GM12873 (cell line): ENCODE results near the gene ABCG8.

Experiments used
- CTCF ChIP-seq: IDR thresholded peaks from 2 replicates; pipeline ENCODE4 v1.5.1; 2012; ENCODE audit warnings: low read depth, mild to moderate bottlenecking, moderate library complexity, low read length, control low read depth; ENCODE audit not compliant: insufficient read depth; ENCODE audit errors: missing control alignments

Gene ABCG8

DNA sequence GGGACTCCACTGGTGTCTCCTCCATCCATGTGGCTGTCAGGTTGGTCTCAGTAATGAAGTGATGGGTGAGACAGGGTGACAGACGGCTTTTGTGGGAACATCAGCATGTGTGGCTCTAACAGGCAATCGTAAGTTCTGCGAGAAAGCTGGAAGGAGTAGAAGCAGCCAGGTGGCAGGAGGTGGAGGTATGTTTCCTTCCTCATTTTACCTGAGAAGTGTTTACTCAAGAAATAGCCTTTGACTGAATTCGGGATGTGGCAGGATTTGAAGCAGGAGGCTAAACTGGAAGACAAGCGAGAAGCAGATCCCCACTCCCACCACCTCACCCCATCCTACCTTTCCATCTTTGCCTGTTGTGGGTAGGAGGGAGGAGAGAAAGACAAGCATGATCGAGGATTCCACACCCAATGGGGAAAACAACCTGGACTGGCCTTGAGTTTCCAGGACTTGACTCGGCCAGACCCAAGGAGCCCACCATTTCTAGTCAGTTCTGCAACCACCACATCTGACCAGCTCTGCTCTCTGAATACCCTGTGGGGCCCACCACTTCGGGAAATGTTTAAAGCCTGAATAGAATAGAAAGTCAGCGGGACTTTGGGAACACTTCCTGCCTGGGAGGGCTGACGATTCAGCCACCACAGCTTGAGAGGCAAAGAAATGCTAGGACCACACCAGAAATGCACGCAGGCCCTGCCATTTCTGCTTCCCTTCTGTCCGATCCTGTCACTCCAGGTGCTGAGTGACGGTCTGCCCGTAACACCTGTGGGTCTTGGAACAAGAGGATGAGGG, 1.2 kb downstream of the ABCG8 start:
- TF ChIP-seq CTCF: no peak

- TF ChIP-seq CTCF: no peak
Measured at GRCh38 chr2:43840965-43841364, 2.2 kb downstream of the ABCG8 start.

GRCh38 chr2:43841949-43842865, 3.4 kb downstream of the ABCG8 start:
- TF ChIP-seq CTCF: no peak

DNA sequence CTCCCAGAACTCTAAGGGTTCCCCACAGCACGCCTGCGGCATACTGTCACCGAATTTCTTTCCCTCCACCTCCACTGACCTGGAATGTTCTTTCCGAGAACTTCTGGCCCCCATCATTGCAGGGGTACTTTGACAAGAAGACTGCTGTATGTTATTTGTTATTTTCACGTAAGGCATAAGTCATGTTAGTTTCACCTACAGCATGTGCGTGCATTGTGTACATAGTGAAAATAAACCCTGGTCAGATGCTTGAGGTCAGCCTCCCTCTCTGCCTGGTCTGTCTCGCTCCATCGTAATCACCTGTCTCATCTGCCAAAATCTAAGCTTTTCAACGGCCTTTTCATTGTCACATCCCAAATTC, 4.1 kb downstream of the ABCG8 start:
- TF ChIP-seq CTCF: no peak

GRCh38 chr2:43845181-43845580, 6.4 kb downstream of the ABCG8 start:
- no peak for TF ChIP-seq CTCF

DNA sequence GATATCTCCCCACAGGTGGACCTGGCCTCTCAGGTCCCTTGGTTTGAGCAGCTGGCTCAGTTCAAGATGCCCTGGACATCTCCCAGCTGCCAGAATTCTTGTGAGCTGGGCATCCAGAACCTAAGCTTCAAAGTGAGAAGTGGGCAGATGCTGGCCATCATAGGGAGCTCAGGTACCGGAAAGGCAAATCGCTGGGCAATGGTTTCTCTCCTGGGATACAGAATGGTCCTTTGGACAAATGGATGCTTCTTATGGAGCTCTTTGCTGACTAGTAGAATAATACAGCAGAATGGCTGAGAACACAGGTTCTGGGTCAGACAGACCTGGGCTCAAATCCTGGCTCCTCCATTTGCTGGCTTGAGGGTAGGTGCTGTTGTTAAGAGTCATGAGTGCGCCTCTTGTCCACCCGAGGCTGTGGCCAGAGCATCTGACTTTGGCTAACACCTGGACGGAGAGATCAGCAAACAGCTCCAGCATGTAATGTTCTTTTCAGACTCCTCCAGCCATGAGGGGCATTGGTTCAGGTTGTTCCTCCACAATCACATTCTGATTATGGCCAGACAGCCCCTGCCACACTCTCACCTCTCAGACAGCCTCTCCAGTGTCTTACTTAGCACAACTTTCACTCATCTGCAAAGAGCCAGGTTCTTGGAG, 7.5 kb downstream of the ABCG8 start:
- no peak for TF ChIP-seq CTCF

- no peak for TF ChIP-seq CTCF
Measured at GRCh38 chr2:43848214-43848613, 9.4 kb downstream of the ABCG8 start.
